Measurements from ENCODE around the gene PTGES3L. TPM values are rescaled to one million over a fixed set of nuclear protein-coding genes. Genes with fewer than 3 reads are reported as not detected.
"Not testable (repeated sequence)": the region's sequence is repeated elsewhere in the genome, so short reads cannot be mapped to it uniquely, and the experiment has no call there.

The PTGES3L gene
- polyA plus RNA-seq, 1 of the 3 experiments (the other 2 are of a cell fraction): 1.4 TPM

- TF ChIP-seq, protein P1, sequence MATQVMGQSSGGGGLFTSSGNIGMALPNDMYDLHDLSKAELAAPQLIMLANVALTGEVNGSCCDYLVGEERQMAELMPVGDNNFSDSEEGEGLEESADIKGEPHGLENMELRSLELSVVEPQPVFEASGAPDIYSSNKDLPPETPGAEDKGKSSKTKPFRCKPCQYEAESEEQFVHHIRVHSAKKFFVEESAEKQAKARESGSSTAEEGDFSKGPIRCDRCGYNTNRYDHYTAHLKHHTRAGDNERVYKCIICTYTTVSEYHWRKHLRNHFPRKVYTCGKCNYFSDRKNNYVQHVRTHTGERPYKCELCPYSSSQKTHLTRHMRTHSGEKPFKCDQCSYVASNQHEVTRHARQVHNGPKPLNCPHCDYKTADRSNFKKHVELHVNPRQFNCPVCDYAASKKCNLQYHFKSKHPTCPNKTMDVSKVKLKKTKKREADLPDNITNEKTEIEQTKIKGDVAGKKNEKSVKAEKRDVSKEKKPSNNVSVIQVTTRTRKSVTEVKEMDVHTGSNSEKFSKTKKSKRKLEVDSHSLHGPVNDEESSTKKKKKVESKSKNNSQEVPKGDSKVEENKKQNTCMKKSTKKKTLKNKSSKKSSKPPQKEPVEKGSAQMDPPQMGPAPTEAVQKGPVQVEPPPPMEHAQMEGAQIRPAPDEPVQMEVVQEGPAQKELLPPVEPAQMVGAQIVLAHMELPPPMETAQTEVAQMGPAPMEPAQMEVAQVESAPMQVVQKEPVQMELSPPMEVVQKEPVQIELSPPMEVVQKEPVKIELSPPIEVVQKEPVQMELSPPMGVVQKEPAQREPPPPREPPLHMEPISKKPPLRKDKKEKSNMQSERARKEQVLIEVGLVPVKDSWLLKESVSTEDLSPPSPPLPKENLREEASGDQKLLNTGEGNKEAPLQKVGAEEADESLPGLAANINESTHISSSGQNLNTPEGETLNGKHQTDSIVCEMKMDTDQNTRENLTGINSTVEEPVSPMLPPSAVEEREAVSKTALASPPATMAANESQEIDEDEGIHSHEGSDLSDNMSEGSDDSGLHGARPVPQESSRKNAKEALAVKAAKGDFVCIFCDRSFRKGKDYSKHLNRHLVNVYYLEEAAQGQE (IDR thresholded peaks at IDR 0.05; ENCODE audit: low read depth, low read length): no peak
- TF ChIP-seq RFX5 (IDR thresholded peaks at IDR 0.05; ENCODE audit: low read length): no peak
- TF ChIP-seq SMC3 (IDR thresholded peaks at IDR 0.05; ENCODE audit: low read depth, low read length): no peak
- no peak for TF ChIP-seq JUND (IDR thresholded peaks at IDR 0.05)
- no peak for TF ChIP-seq RXRA (IDR thresholded peaks at IDR 0.05; ENCODE audit: borderline replicate concordance, low read depth)
- TF ChIP-seq NRF1 (IDR thresholded peaks at IDR 0.05; ENCODE audit: low read depth, low read length): no peak
- no peak for TF ChIP-seq ELF1 (IDR thresholded peaks at IDR 0.05)
- TF ChIP-seq FOXJ3 (CRISPR knock-in tag; IDR thresholded peaks at IDR 0.05): no peak
Measured at GRCh38 chr17:42924891-42925290, 55.0 kb downstream of the PTGES3L start (continued).

- H3K4me2 ChIP-seq; H3K9me2 ChIP-seq; H3K9me3 ChIP-seq; H3F3A ChIP-seq (replicated peaks; ENCODE audit: insufficient read depth); H3K9ac ChIP-seq; H3K79me2 ChIP-seq (ENCODE audit: insufficient read depth); H3K4me3 ChIP-seq (ENCODE audit: low read depth in 2 of 2, low read length in 1 of 2); H3K4me1 ChIP-seq (ENCODE audit: control insufficient read depth in 1 of 2, insufficient read depth in 2 of 2, low read depth in 1 of 2, low read length in 1 of 2); POLR2A ChIA-PET; H2AFZ ChIP-seq (ENCODE audit: low read depth); H3K36me3 ChIP-seq (replicated peaks in 1 of 2; ENCODE audit: control insufficient read depth in 1 of 2, insufficient read depth in 2 of 2, low read length in 1 of 2); H3K27ac ChIP-seq (ENCODE audit: low read depth in 2 of 2, low read length in 1 of 2); DNase-seq; H4K20me1 ChIP-seq (ENCODE audit: insufficient read depth): not testable (repeated sequence)
- CTCF ChIA-PET: interaction anchor here (1.3 kb wide), 1 partner anchor 80 kb away, joined by 3 read pairs; no protein-coding TSS in a partner anchor
- 71% methylated on average over 7 of the region's 7 CpGs for WGBS (ENCODE audit: low lambda C conversion rate)
- H3K27me3 ChIP-seq (ENCODE audit: insufficient read depth): peaks cover 34% of the 10 kb centered on the region; the same call in 1 of the 2 replicates
Measured at GRCh38 chr17:42923472-42923871, 56.4 kb downstream of the PTGES3L start.

DNA sequence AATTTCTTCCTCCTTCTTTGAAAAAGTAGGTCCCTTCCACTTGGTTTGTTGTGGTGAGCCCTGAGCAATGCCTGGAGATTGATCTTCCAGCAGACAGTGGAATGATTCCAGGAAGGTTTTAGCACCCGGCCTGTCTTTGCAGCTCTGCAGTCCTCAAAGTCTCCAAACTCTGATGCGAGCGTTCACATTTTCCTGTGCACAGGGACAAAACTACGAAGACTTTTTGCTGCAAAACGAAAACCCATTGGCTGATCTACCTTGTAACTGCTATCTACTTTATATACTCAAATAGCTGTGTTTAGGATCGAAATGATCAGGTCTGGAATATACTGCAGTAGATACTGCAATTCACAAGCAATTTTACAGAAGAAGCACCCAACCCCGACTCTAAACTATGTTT is 57.6 kb downstream of the PTGES3L start:
- no peaks in the 10 kb centered on the region for H3K79me2 ChIP-seq (ENCODE audit: insufficient read depth)
- H4K20me1 ChIP-seq (ENCODE audit: insufficient read depth): no peaks in the 10 kb centered on the region
- H3K9ac ChIP-seq: no peak overlapping the region
- H3K27ac ChIP-seq (ENCODE audit: low read depth in 2 of 2, low read length in 1 of 2): no peak overlapping the region
- H3K9me2 ChIP-seq: no peaks in the 10 kb centered on the region
- H3K27me3 ChIP-seq (ENCODE audit: insufficient read depth): peaks cover 34% of the 10 kb centered on the region; the same call in 1 of the 2 replicates
- no peak overlapping the region for H3K4me3 ChIP-seq (ENCODE audit: low read depth in 2 of 2, low read length in 1 of 2)
- H3K9me3 ChIP-seq: no peaks in the 10 kb centered on the region
- ChIA-PET CTCF (interaction anchor here (0.5 to 1.3 kb wide), 2 partner anchors 79 to 103 kb away, joined by 3 read pairs; no protein-coding TSS in a partner anchor), POLR2A (no interaction called here)
- no peak overlapping the region for H3K4me2 ChIP-seq
- H3K4me1 ChIP-seq (ENCODE audit: control insufficient read depth in 1 of 2, insufficient read depth in 2 of 2, low read depth in 1 of 2, low read length in 1 of 2): no peaks in the 10 kb centered on the region
- no peak for TF ChIP-seq TAF1 (IDR thresholded peaks at IDR 0.05; ENCODE audit: borderline replicate concordance, low read depth, low read length)
- no peak for TF ChIP-seq FOXJ3 (CRISPR knock-in tag; IDR thresholded peaks at IDR 0.05)
- TF ChIP-seq FOSL2 (IDR thresholded peaks at IDR 0.05; ENCODE audit: borderline replicate concordance, low read depth): no peak
- no peak for TF ChIP-seq ELF1 (IDR thresholded peaks at IDR 0.05)
- TF ChIP-seq GABPA (IDR thresholded peaks at IDR 0.05; ENCODE audit: low read depth): no peak
- no peak for TF ChIP-seq NRF1 (IDR thresholded peaks at IDR 0.05; ENCODE audit: low read depth, low read length)
- no peak for TF ChIP-seq TEAD4 (IDR thresholded peaks at IDR 0.05; ENCODE audit: borderline replicate concordance, insufficient read depth)
- TF ChIP-seq YY1 (IDR thresholded peaks at IDR 0.05; ENCODE audit: low read depth): no peak
- TF ChIP-seq GATA2 (CRISPR knock-in tag; IDR thresholded peaks at IDR 0.05): no peak
- no peak for TF ChIP-seq RXRA (IDR thresholded peaks at IDR 0.05; ENCODE audit: borderline replicate concordance, low read depth)
- no peak for TF ChIP-seq EZH2phosphoT487 (IDR thresholded peaks at IDR 0.05; ENCODE audit: borderline replicate concordance, low read depth)
- no peak for TF ChIP-seq USF1 (IDR thresholded peaks at IDR 0.05; ENCODE audit: borderline replicate concordance, low read depth)
- no peak for TF ChIP-seq JUND (IDR thresholded peaks at IDR 0.05)
- TF ChIP-seq RFX5 (IDR thresholded peaks at IDR 0.05; ENCODE audit: low read length): no peak
- WGBS (ENCODE audit: low lambda C conversion rate): 33% methylated on average over 7 of the region's 7 CpGs
- no peaks in the 10 kb centered on the region for H3F3A ChIP-seq (replicated peaks; ENCODE audit: insufficient read depth)
- H2AFZ ChIP-seq (ENCODE audit: low read depth): no peak overlapping the region
- DNase-seq: no peak
- no peaks in the 10 kb centered on the region for H3K36me3 ChIP-seq (replicated peaks in 1 of 2; ENCODE audit: control insufficient read depth in 1 of 2, insufficient read depth in 2 of 2, low read length in 1 of 2)
